NCI-H446 treated with DMSO at 0.1 percent for 48 hours (cell line): Measurements from ENCODE around the gene ZNF142.

Source experiments
- DNase-seq: peaks from one replicate; lab custom pipeline; 2025; lab: John Stamatoyannopoulos, UW

Gene ZNF142

DNA sequence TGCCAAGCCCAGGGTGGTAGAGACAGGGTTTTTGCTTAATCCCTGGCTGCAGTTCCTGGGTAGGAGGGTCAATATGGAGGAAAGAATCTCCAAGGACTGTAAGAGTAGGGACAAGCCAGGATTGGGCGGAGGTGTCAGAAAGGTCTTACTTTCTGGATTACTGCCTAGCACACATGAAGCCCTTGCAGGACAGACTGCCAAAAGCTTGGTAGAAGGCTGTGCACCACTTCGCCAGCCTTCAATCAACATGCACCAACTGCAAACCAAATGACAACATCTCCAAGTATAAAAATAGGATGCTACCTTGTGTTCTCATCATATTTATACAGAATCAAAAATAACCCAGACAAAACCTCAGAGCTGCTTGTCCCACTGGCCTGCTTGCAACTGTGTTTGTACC lies 3.7 kb downstream of the ZNF142 start:
- no peak for DNase-seq

DNA sequence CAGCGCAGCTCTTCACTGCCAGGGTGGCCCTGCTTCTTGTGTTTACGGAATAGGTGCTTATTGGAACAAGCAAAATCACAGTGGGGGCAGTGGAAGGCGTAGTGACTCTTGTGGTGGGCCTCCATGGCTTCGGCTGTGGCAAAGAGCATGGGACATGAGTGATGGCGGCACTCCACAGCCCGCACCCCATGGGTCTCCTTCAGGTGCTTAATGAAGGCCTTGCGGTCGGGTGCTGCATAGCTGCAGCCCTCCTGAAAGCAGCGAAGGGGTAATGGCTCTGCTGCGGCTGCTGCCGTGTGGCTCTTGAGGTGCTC lies 10.7 kb downstream of the ZNF142 start:
- DNase-seq = no peak

DNA sequence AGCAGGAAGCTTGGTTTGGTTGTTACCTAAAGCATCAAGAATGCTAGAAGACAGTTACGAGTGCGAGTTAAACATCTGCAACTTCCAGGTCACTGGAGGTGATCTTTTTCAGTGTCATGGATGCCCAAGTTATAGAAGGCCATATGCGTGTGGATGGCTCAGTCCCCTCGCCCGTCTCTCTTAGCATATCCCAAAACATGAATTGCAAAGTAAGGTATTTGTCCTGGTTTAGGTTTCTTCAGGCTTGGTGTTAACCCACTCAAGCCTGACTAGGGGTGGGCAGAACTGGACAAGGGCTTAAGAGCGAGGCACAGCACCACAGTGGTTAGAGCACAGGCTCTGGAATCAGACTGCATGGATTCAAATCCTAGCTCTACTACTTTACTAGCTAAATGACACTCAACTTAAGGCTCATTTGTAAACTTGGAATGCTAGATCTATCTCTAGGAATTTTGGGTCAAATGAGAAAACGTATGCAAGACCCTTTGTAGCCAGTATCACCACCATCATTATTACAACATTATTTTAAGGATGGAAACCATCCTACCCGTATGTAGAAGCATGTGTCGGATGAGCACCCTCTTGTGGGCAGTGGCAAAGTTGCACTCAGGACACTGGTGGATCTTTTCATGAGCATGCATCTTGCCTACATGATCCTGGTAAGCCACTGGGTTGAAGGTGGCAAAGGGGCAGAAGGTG lies 11.2 kb downstream of the ZNF142 start:
- DNase-seq = no peak

DNA sequence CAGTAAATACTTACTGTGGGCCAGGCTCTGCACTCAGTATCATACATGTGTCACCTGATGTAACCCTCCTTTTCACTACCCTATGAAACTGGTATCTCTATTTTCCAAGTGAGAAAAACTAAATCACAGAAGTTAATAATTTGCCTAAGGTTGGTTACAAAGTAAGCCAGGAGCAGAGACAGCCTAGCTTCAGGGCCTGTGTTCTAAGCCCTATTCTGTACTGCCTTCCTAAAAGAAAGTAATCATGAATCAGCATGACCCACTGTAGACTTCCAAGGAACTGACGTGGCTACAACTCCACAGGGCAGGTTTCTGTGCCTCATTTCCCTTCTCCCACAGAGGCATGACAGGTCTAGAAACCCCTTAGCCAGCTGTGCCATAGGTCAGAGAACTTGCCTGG lies 14.3 kb downstream of the ZNF142 start:
- no peak for DNase-seq

DNA sequence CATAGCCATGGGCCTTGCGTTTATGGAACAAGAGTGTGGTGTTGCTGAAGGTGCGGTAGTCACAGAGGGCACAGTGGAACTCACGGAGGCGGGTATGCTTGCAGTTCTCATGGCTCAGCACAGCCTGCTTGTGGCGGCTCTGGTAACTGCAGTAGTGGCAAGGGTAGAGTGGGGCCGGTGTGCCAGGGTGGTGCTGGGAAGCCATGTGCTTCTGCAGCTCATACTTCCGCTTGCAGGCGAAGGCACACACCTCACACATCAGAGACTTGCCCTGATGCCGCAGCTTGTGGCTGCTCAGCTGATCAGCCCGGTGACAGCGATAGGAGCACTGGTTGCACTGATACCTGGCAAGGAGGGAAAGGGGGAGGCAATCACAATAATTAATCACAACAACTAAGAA lies 14.7 kb downstream of the ZNF142 start:
- DNase-seq = no peak

DNA sequence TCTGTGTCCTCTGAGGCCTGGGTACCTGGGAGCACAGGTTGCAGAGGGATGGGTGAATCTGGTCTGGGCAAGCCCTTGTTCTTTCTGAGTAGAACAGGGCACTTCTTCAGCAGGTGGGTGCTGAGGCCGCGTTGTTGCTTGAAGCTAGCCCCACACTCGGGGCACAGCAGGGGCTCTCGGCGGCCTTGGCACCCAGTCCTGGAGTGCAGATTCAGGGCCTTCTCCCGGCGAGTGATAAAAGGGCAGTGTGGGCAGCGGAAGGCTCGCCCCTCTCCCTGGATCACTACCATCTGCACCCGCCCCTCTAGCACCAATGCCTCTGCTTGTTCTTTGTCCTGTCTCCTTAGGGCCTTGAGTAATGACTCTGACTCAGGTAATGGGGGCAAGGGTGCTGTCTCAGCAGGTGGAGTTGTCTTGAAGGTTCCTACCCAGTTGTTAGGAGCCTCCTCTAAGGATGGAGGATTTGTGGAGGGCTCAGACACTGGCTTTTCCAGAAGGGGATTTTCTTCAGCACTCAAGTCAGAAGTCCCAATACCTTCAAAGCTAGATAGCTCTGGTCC lies 15.6 kb downstream of the ZNF142 start:
- DNase-seq = no peak

DNA sequence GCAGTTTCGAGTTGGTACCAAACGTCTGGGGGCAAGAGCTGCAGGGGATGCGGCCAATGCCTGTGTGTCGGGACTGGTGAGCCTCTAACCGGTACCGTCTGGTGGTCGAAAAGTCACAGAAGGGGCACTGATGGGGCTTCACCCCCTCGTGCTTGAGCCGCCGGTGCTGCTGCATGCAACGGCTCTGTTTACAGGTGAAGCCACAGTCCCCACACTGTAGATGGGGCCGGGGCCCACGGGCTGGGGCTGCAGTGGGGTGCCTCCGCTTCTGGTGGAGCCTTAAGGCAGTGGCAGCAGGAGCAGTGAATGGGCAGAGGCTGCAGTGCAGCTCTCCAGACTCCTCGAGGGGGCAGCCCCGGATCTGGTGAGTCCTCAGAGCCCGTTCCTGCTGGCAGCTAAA lies 16.6 kb downstream of the ZNF142 start:
- DNase-seq = no peak

DNA sequence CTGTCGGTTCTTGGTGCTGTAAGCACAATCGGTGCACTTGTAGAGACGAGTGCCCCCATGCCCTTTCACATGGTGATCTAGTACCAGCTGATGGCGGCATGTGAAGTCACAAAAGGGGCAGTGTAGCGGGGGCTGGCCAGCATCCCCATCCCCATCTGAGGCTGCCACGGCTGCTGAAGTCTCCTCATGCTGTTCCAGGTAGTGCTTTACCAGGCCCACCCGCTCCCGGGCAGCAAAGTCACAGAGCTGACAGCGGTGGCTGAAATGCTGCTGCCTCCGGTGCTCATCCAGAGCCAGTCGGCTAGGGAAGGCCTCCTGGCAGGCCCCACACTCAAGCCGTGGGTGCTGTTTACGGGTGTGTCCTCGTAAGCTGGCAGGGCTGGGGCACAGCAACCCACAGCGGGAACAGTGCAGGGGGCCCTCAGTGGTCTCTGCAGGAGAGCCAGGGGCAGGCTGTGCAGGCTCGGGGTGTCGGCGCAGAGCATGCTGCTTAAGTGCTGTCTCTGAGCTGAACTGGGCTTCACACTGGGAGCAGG lies 17.2 kb downstream of the ZNF142 start:
- no peak for DNase-seq

DNA sequence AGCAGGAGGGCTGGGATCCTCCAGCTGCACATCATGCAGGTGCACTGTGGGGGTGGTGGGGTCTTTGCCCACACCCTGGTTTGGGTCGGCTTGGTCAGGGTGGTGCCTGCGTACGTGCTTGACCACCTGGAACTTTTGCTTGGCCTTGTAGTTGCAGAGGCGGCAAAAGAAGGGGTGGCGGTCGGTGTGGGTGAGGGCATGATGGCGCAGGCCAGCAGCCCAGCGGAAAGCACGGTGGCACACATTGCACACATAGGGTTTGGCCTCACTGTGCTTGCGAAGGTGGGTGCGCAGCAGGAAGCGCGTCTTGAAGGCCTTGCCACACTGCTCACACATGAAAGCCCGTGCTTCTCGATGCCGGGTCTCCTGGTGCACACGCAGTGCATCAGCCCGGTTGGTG lies 21.1 kb downstream of the ZNF142 start:
- DNase-seq = no peak

DNA sequence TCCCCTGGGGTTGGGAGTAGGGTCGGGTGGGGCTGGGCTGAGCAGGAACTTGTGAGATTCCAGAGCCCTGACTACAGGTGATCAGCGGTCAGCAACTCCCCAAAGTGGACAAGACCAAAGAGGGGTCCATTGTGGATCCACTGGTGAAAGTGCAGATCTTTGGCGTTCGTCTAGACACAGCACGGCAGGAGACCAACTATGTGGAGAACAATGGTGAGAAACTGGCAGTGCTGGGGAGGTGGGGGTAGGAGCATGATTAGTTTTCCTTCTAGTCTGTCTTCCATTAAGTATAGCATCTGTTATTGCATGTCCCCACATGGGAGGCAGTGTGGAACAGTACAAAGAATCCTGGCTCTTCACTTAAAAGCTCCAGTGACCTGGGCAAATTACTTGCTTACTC lies 23.7 kb downstream of the ZNF142 start:
- DNase-seq = no peak

DNA sequence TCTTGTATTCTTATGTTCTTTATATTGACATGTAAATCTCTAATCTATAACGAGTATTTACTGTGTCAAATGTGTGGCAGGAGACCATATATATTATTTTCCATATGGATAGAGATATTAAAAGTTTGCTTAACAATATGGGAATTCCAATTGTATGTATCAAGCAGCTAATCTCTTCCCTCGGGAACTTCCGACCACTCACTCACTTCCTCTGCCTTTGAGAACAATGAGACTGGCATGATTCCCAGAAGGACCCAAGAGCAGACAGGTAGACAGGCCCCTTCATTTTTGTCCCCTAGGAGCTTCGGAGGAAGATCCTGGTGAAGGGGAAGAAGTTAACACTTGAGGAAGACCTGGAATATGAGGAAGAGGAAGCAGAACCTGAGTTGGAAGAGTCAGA lies 27.6 kb downstream of the ZNF142 start:
- no peak for DNase-seq

DNA sequence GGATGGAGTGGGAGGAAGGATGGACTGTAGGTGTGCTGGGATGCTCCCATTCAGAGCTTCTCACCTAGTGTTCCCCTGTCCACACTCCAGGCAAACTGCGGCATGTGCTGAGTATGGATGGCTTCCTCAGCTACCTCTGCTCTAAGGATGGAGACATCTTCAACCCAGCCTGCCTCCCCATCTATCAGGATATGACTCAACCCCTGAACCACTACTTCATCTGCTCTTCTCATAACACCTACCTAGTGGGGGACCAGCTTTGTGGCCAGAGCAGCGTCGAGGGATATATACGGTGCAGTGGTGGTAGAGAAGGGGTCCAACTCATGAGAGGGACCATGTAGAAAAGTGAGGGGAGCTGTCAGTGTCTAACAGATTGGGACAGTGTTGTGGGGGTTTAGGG lies 31.5 kb downstream of the ZNF142 start:
- DNase-seq = no peak

DNA sequence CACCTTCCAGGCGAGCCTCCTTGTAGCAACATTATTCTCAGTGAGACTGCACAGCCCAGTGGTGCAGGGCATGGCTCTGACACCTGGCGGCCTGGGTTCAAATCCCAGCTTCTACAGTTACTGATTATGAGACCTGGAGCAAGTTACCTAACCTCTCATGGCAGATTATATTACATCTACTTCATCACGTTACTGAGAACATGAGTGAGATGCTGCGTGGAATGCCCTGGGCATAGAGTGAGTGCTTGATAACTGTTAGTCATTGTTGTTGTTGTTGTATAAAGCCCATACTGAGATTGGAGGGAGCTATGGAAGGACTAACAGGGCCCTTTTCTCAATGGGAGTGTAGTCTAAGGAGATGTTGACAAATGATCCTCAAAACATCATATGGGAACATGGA lies 33.1 kb downstream of the ZNF142 start:
- DNase-seq = no peak

DNA sequence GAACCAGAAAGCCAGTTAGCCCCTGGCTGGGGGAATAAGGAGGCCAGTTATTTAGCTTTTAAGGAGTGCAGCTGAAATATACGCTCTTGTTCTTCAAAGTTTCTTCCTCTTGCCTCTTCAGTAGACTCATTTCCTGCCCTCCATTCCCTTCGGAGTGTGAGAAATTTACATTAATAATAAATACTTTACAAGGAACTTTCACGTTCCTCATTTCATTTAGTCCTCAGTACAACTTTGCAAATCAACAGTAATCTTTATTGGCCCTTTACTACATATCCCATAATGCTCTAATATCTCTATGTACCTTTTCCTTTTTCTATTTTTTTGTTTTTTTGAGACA lies 36.1 kb downstream of the ZNF142 start:
- DNase-seq = no peak

DNA sequence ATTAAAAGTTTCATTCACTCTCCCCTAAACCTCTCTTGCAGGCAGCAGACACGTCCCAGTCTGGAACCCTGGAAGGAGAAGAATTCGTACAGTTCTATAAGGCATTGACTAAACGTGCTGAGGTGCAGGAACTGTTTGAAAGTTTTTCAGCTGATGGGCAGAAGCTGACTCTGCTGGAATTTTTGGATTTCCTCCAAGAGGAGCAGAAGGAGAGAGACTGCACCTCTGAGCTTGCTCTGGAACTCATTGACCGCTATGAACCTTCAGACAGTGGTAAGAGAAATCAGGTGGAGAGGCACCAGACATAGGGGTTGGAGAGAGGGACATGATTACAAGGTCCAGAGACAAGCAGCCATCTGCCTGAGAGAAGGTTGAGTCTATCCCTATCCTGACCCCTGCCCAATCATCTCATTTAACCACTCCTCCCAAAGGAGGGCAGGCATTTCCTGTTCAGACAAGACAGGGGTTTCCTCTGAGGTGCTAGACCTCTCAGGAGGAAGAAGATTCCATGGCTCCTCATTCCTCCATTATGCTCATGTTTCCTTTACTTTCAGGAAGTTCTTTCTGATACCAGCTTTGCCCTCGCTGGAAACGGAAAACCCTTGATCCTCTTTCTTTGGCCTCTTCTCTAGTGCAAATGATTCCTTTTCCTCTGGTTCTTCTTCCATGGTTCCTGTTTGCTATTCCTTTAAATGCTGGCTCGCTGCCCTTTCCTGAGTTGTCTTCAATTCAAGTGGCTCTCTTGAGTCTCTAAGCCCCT lies 36.6 kb downstream of the ZNF142 start:
- DNase-seq = no peak

DNA sequence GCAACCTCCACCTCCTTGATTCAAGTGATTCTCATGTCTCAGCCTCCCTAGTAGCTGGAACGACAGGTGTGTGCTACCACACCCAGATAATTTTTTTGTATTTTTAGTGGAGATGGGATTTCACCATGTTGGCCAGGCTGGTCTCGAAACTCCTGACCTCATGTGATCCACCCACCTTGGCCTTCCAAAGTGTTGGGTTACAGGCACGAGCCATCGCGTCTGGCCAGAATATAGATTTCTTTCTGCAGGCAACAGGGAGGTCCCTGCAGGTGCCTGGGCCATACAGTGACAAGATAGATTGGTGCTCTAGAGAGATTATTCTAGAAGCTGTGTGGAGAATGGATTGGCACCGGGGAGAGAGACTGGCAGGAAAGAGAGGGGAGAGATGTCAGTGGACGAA lies 38.4 kb downstream of the ZNF142 start:
- DNase-seq = no peak

DNA sequence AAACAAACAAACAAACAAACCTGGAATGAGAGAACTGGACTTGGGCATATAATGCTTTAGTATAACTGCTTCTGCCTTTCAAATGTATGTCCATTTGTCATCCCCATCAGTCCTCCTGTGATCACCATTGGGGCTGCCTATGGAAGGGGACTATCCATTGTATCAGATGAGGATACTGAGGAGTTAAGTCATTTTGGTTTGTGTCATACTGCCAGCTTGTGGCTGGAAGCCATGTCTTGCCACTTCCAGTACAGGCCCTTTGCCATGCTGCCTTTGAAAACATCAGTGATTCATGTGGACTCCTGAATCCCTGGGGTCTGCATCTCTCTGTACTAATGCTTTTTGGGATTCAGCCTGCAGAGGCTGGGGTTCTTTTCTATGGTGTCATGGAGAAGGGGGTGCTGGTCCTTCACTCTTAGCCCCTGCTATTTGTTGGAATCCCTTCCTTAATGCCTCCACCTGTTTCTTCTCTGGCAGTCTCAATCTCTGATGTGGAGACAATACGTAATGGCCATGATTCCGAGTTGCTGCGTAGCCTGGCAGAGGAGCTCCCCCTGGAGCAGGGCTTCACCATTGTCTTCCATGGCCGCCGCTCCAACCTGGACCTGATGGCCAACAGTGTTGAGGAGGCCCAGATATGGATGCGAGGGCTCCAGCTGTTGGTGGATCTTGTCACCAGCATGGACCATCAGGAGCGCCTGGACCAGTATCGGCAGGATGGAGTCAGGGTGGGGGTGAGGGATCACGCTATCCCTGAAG lies 41.1 kb downstream of the ZNF142 start:
- DNase-seq = peak; percentile 5

DNA sequence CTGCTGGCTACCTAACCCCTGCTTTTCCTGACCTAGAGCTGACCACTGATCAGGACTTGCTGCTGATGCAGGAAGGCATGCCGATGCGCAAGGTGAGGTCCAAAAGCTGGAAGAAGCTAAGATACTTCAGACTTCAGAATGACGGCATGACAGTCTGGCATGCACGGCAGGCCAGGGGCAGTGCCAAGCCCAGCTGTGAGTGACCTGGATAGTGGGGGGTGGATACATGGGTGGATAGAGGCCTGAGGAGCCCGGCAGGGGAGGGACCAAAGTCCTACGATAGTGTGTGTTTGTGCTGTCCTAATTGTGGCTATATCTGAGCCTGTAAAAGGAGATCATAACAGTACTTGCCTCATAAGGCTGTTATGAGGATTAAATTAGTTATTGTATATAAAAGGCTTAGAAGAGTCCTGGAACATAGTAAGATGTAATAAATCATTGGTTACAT lies 43.5 kb downstream of the ZNF142 start:
- DNase-seq = no peak

DNA sequence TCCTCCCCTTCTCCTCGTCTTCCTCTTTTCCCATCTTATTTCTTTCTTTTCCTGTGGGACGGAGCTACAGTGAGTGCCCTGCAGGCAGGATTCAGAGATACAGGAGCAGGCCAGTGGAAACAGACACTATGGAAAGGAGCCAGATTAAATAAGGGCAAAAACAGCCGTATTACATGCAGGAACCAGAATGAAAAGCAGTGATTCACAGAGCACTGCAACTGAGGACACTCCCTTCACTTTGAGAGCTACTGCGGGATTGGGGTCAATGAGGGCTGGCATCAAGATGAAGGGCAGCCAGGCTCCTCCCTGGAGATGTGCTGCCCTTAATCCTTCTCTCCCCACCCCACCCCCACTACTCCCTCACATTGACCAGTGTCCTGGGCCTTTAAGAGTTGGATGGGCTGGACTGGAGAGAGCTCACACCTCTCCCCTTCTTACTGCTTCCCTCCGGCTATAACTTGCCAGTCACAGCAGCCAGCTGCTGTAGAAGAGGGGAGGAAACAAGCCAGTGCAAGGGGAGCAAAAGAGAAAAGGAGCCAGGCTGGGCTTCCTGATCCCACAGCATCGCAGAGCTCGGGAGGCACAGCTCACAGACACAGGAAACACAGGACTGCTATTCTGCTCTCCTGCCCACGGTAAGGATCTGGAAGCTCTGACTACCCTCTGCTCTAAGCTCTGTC lies 51.8 kb downstream of the ZNF142 start, which contains the start of gene PLCD4:
Gene PLCD4 (plus strand): TSS at position 464 of the 680 bp plus-strand sequence. CDS start 7,841 bp downstream, outside the sequence.
- no peak for DNase-seq

DNA sequence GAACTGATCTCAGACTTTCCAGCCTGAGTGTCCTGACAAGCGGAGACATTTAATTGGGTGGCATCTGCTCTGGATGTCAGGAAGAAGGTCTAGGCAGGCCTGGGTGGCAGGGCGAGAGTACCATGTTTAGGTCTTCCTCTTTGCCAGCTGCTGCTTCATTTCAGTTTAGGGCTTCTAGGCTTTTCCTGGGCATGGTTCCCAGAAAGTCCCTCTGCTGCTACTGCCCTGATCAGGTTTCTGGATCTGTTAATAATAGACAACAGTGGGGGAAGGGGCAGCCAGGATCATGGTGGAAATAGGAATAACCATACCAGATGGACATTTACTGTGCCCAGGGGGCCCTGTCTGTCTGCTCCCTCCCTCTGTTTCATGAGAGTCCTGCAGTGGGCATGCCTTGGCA lies 54.0 kb downstream of the ZNF142 start:
- peak; percentile 93 for DNase-seq
